GM06990 (cell line): Measurements from ENCODE around the gene SCIMP.
"Not testable (repeated sequence)": the region's sequence is repeated elsewhere in the genome, so short reads cannot be mapped to it uniquely, and the experiment has no call there.

ENCODE experiments used
- DNase-seq: peaks from one replicate; pipeline ENCODE4 v3.0.0-alpha.2; 2011; ENCODE audit not compliant: insufficient read length; ENCODE audit errors: extremely low read depth
- H3K27me3 ChIP-seq: replicated peaks from 2 replicates; pipeline ENCODE4 v1.6.0; 2011; ENCODE audit warnings: low read length; ENCODE audit not compliant: control insufficient read depth, insufficient read depth
- H3K36me3 ChIP-seq: 2 replicates; pipeline ENCODE4 v1.5.1; 2011; ENCODE audit warnings: low read length; ENCODE audit not compliant: control insufficient read depth, insufficient read depth
- H3K4me3 ChIP-seq: replicated peaks from 2 replicates; pipeline ENCODE4 v1.5.1; 2011; ENCODE audit warnings: low read depth, mild to moderate bottlenecking, control low read depth, low read length
- TF ChIP-seq, protein P1 (sequence below): IDR thresholded peaks from 2 replicates; pipeline ENCODE4 v1.5.1; 2011; ENCODE audit warnings: low read length, control low read depth, mild to moderate bottlenecking, inconsistent platforms; ENCODE audit not compliant: insufficient read depth, poor library complexity, severe bottlenecking

SCIMP gene

DNA sequence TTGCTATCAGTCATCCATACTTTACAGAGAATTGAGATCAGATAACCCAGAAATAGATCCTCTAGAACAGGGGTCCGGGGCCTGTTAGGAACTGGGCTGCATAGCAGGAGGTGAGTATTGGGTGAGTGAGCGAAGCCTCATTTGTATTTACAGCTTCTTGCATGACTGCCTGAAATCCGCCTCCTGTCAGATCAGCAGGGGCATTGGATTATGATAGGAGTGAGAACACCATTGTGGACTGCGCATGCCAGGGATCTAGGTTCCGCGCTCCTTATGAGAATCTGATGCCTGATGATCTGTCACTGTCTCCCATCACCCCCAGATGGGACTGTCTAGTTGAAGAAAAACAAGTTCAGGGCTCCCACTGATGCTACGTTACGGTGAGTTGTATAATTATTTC, 13.0 kb upstream of the SCIMP start:
- TF ChIP-seq, protein P1, sequence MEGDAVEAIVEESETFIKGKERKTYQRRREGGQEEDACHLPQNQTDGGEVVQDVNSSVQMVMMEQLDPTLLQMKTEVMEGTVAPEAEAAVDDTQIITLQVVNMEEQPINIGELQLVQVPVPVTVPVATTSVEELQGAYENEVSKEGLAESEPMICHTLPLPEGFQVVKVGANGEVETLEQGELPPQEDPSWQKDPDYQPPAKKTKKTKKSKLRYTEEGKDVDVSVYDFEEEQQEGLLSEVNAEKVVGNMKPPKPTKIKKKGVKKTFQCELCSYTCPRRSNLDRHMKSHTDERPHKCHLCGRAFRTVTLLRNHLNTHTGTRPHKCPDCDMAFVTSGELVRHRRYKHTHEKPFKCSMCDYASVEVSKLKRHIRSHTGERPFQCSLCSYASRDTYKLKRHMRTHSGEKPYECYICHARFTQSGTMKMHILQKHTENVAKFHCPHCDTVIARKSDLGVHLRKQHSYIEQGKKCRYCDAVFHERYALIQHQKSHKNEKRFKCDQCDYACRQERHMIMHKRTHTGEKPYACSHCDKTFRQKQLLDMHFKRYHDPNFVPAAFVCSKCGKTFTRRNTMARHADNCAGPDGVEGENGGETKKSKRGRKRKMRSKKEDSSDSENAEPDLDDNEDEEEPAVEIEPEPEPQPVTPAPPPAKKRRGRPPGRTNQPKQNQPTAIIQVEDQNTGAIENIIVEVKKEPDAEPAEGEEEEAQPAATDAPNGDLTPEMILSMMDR, result no peak
- no peak overlapping the region for H3K4me3 ChIP-seq
- H3K36me3 ChIP-seq, result no peaks in the 10 kb centered on the region
- no peaks in the 10 kb centered on the region for H3K27me3 ChIP-seq
- no peak for DNase-seq

DNA sequence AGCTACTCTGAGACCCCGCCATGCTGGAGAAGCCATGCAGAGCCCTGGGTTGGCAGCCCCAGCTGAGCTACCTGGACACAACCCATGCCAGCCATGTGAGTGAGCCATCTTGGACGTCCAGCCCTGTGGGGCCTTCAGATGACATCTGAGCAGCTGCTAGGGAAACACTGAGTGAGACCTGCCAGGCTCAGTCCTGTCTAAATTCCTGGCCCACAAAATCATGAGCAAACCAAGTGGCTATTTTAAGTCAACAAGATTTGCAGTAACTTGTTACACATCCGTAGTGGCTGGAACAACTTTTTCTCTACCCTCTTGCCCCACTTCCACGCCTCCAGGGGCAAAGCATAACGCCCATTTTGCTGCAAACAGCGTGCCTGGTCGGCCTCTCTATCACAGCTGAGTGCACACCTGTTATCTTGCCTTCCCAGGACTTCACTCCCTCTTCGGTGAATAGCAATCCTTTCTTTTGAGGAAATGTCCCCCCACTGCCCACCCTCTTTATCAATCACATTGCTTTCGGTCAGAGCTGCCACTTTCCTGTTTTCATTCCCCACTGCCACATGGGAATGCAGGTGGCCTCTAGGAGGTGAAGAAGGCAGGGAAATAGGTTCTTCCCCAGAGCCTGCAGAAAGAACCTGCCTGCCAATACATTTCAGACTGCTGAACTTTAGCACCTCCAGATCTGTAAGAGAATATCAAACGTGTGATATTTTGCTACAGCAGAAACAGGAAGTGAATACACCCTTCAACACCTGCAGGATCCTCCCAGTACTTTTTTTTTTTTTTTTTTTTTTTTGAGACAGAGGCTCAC, 7.4 kb upstream of the SCIMP start:
- DNase-seq, result peak; percentile 70
- TF ChIP-seq, protein P1, result no peak
- Histone ChIP-seq H3K27me3 (no peaks in the 10 kb centered on the region), H3K36me3 (no peaks in the 10 kb centered on the region), H3K4me3 (no peak overlapping the region)

DNA sequence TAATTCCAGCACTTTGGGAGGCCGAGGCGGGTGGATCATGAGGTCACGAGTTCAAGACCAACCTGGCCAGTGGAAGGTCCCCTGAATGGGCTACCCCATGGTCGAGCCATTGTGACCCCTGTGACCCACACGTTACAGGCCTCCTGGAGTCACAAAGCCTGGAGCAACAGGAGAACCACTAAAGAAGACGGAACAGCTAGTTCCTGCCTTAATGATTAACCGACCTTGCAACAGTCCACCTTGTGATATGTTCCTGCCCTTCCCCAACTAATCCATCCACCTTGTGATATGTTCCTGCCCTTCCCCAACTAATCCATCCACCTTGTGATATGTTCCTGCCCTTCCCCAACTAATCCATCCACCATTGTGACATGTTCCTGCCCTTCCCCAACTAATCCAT, 5.1 kb upstream of the SCIMP start:
- not testable (repeated sequence) for H3K27me3 ChIP-seq, H3K4me3 ChIP-seq, DNase-seq, H3K36me3 ChIP-seq

DNA sequence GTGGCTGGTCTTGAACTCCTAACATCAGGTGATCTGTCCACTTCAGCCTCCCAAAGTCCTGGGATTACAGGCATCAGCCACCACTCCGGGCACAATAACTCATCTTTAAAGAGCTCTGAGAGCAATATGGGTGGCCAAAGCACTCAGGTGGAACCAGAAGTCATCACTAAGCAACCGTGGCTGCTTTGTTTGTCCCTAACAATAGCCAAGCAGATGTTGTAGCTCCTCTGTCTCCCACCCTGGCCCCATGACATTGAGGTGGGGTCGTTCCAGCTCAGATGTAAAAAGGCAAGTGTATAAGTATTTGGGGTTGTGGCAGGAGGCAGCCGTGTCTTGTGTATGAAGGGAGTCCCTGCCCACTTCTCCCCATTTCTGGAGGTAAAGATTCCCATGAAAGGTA, 3.7 kb upstream of the SCIMP start:
- no peak for DNase-seq
- Histone ChIP-seq H3K36me3 (no peaks in the 10 kb centered on the region), H3K4me3 (no peak overlapping the region), H3K27me3 (no peaks in the 10 kb centered on the region)
- TF ChIP-seq, protein P1, result no peak

DNA sequence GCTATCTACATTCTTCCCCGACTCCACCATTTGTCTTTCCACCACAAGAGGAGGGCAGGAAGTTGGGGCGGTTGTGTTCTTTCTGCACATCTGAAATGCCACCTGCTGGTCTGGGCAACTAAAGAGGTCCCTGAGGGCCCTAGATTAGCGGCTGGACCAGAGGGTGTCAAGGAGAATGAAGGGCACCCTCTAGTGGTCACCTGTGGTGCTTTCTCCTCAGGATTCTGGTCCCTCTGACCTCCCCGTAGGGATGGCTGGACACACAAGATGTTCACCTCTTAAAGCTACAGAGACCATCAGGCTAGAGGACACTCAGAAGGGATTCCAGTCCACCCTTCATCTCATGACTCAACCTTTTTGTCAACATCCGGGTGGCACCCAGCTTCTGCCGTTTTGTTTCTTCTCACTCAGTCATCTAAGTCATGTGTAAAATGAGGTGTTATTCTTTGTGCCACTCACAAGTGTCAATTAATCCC, 2.9 kb upstream of the SCIMP start:
- TF ChIP-seq, protein P1, result peak; percentile 88
- Histone ChIP-seq H3K4me3 (no peak overlapping the region), H3K36me3 (no peaks in the 10 kb centered on the region), H3K27me3 (no peaks in the 10 kb centered on the region)
- peak; percentile 78 for DNase-seq

DNA sequence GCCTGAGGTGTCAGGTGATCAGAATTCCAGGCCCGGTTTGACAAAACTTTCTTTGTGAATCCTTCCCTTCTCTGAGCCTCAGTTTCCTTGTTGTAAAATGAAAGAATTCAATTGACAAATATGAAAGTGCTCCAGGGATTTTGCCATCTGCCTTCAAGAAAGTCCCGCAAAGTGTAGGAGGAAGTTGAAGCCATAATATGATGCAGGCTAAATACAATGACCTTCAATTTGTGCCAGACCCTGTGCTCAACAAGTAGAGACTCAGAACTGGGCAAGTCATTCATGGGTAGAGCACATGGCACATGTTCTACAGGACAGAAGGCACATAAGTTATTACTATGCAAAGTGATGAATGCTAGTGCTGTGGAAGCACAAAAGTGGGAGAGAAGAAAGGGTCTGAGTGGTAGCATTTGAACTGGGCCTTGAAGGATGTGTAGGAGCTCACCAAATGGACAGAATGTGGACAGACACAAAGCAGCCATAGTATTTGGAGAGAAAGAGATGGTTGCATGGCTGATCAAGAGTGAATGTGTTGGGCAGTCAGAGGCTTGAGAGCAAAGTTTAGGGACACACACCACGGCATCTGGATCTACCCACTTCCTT, 2.4 kb upstream of the SCIMP start:
- peaks cover under 1% of the 10 kb centered on the region; the same call in 1 of the 2 replicates for H3K36me3 ChIP-seq
- H3K4me3 ChIP-seq, result no peak overlapping the region
- TF ChIP-seq, protein P1, result no peak
- DNase-seq, result no peak
- no peaks in the 10 kb centered on the region for H3K27me3 ChIP-seq

DNA sequence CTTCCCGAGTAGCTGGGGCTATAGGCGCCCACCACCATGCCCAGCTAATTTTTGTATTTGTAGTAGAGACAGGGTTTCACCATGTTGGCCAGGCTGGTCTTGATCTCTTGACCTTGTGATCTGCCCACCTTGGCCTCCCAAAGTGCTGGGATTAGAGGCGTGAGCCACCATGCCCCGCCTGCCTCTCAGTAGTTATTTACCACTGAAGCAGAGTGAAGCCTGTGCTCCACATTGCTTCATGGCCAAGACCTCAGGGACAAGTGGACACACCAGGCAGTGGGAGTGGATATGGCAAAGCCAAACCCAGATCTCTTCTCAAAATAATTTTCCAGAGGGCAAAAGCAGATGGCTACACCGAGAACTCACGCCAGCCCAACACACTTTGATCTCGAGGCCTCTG, 1.2 kb downstream of the SCIMP start:
- not testable (repeated sequence) for H3K27me3 ChIP-seq, DNase-seq
- peaks cover 13% of the 10 kb centered on the region for H3K36me3 ChIP-seq
- peak overlapping the region; percentile 86 for H3K4me3 ChIP-seq
